Right lobe of liver (tissue), 4 donors: Measurements from ENCODE around the gene CYP2W1.
A peak's percentile ranks its signal among the peaks of the same experiment; 100 is the strongest.

Experiments
- CTCF ChIP-seq, 4 donors: fragments of 200-600 bp in 3 of 4; fragments of 450-650 bp in 1 of 4; IDR thresholded peaks; one replicate each; pipeline versions ENCODE4 v1.5.1 to v1.8.0; 2016 to 2022; ENCODE audit warnings: antibody characterized with exemption in 4 of 4, mild to moderate bottlenecking in 2 of 4
- POLR2A ChIP-seq: fragments of 450-650 bp; IDR thresholded peaks from one replicate; pipeline ENCODE4 v1.6.1; 2017; ENCODE audit warnings: antibody characterized with exemption, mild to moderate bottlenecking
- donor health status: DM: no; HTN: no; CAD: no.
- donor health status: DM: no; HTN: no; CAD: no.
- donor health status: DM: no; HTN: yes; CAD: no.

- TF ChIP-seq CTCF (IDR thresholded peaks at IDR 0.05) (peak; percentile 11 to 34 (median 21)), POLR2A (no peak)
Measured at GRCh38 chr7:1020849-1021251, 37.9 kb downstream of the CYP2W1 start.
